Left kidney (tissue), 2 donors: Measurements from ENCODE around the gene USP34. TPM values are rescaled to one million over a fixed set of nuclear protein-coding genes. Genes with fewer than 3 reads are reported as not detected.
"Not testable (repeated sequence)": the region's sequence is repeated elsewhere in the genome, so short reads cannot be mapped to it uniquely, and the experiment has no call there.

Experiments used
- DNase-seq: peaks from one replicate; pipeline ENCODE4 v3.0.0-alpha.2; 2013
- polyA plus RNA-seq: library from polyadenylated mRNA; unstranded; fragments of 120-200 nt; gene quantifications from one replicate; pipeline ENCODE4 v1.2.1, GENCODE V29; 2013; ENCODE audit not compliant: insufficient read length

USP34 gene
- polyA plus RNA-seq, 1 donor, result 171 TPM

DNA sequence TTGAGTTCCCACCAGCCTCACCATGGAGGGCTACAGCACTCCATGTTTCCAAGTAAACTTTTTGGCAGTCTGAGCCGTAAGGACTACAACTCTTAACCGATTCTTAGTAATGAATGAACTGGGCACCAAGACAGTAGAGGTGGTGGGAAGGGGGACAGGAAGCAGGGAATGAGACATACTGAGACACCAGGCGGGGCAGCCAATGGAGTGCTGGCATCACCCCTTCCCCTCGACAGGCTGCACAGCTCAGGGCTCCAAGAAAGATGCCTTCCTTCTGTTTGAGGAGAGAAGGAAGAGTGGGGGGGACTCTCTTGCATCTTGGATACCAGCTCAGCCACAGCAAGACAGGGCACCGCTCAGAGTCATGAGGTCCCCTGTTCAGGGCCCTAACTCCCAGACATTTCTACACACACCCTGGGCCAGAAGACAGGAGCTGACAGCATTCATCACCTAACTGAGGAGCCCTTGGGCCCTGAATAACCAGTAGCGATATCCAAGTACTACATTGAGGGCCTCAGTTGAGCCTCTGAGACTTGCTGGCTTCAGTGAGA is 45.2 kb downstream of the USP34 start:
- DNase-seq, result no peak

- no peak for DNase-seq
Observed at GRCh38 chr2:61423714-61424113, 47.2 kb downstream of the USP34 start.

GRCh38 chr2:61421611-61422010 is 49.3 kb downstream of the USP34 start:
- DNase-seq, result no peak

DNA sequence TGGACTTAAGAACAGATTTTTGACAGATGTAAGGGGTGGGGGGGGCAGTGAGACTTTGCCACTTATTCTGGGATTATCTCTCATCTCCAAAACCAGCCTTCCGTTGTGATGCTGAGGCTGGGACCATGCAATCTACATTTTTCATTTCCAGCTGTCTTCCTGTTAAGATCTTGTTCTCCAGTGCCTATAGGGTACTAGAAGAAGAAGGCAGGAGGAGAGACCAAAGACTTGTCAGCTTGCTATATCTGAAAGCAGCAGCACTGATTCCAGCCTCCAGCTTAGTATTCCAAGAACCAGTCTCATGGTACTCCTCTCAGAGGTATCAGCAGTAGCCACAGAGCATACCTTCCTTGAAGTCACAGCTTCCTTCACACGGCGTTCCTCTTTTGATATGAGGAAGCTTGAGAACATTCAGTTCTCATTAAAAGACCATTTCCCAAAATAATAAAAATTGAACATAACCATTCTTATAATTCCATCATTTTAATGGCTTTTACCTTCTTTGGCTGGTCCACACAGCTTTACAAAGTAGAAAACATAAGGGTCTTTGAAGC is 49.8 kb downstream of the USP34 start:
- DNase-seq, result no peak

GRCh38 chr2:61419570-61419969 is 51.3 kb downstream of the USP34 start:
- DNase-seq, result no peak

- no peak for DNase-seq
Observed at GRCh38 chr2:61419129-61419528, 51.8 kb downstream of the USP34 start.

DNA sequence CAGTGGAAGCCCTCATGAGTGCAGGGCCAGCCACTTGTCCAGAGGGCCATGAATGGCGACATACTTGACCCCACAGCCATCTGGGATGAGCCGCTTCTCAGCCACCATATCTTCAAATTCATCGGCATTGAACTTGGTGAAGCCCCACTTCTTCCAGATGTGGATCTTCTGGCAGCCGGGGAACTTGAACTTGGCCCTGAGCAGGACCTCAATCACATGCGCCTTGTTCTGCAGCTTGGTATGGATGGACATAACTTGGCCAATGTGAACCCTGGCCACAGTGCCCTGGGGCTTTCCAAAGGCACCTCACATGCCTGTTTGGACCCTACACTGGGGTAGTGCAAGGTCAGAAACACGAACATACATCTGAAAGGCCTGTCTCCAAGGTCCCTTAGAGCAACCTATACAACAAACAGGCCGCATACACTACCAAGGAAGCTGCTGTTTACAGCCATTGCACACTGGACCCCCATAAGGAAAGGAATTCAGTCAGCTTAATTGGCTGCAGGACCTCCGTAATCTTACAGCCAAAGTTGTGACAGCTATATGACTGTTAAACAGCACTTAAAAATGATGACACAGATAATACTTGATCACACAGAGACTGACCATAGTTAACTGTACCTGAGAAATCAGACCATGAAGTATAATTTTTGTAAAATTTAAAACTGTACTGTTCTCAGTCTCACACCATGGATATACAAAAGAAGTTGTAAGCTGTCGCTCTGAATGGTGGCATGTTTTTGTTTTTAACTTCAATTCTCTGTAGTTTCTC is 53.8 kb downstream of the USP34 start:
- no peak for DNase-seq

- DNase-seq, result no peak
Observed at GRCh38 chr2:61415265-61415664, 55.6 kb downstream of the USP34 start.

DNA sequence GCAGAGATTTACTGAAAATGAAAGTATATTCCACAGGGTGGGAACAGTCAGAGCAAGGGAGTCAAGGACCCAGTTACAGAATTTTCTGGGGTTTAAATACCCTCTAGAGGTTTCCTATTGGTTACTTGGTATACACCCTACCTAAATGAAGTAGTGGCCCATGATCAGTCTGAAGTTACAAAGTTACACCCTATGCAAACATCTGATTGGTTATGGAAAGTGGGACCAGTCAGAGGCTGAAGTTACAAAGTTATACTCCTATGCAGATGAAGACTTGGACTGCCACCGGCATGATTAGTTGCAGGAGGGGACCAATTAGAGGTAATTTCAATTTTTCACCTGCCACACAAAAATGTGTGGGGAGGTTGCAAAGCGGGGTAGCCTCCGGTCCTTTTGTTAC is 56.2 kb downstream of the USP34 start:
- no peak for DNase-seq

DNA sequence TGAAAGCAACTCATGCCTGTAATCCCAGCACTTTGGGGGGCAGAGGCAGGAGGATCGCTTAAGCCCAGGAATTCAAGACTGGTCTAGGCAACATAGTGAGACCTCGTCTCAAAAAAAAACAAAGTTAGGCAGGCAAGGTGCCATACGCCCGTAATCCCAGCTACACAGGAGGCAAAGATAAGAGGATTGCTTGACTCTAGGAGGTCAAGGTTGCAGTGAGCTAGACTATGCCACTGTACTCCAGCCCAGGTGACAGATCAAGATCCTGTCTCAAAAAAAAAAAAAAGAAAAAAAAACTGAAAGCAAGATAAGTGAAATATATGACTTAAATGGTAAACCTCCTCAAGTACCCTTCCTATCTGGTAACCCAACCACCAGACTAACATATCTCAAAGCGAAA is 59.8 kb downstream of the USP34 start:
- no peak for DNase-seq

GRCh38 chr2:61410185-61410584 is 60.7 kb downstream of the USP34 start:
- no peak for DNase-seq

DNA sequence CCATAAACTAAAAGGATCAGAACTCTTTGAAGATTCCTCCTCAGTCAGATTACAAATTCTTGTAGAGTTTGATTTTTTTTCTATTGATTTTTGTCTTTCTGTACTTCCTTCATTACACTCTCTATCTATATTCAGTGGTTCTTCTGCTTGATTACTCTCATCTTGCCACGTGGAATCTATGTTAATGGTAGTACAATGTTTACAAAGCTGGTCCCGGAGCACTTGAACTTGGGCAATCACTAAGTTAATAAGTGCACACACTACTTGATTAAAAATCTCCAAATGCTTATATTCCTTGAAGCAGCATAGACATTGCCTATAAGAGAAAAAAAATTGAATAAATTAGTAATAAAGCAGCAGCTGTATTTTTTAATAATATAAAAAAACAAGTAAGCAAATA is 65.1 kb downstream of the USP34 start:
- DNase-seq, result no peak

DNA sequence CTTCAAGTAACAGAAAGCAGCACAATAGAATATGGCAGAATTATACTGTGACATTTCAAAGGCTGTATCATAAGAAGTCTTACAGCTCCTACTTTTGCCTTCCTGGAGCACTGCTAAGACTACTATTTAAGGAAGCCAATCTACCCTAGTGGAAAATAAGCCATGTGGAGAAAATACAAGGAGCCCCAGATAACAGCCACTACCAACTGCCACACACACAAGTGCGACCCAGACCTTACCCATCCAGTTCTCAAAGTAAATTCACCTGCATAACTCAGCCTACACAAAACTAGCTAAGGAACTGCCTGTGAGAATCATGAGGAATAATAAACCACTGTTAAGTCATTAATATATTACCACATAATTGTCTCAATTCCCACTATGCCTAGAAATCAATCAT is 66.4 kb downstream of the USP34 start:
- no peak for DNase-seq

DNA sequence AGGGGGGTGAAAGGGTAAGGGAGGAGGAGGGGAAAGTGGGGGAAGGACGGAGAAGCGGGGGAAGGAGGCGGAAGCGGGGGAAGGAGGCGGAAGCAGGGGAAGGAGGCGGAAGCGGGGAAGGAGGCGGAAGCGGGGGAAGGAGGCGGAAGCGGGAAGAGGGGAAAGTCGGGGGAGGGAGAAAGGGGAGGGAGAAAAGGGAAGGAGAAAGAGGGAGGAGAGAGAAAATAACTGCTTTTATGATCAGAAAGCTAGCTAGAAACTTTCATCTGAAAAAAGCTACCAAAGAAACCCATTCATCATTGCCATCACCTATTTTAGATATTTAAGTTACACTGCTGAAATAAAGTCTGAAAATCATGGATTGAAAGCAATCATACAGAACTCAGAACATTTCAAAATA is 72.5 kb downstream of the USP34 start:
- no peak for DNase-seq

- DNase-seq, result no peak
Observed at GRCh38 chr2:61396005-61396404, 74.9 kb downstream of the USP34 start.

DNA sequence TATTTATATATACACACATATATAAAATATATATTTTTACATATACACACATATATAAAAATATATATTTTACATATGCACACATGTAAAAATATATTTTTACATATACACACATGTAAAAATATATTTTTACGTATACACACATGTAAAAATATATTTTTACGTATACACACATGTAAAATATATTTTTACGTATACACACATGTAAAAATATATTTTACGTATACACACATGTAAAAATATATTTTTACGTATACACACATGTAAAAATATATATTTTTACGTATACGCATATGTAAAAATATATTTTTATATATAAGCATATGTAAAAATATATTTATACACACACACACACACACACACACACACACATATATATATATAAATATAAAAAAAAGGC is 83.3 kb downstream of the USP34 start:
- not testable (repeated sequence) for DNase-seq

- not testable (repeated sequence) for DNase-seq
Observed at GRCh38 chr2:61380882-61381197, 90.0 kb downstream of the USP34 start.

- no peak for DNase-seq
Observed at GRCh38 chr2:61380056-61380881, 90.6 kb downstream of the USP34 start.

GRCh38 chr2:61379521-61379920 is 91.4 kb downstream of the USP34 start:
- DNase-seq, result no peak

- DNase-seq, result no peak
Observed at GRCh38 chr2:61378281-61378680, 92.6 kb downstream of the USP34 start.

DNA sequence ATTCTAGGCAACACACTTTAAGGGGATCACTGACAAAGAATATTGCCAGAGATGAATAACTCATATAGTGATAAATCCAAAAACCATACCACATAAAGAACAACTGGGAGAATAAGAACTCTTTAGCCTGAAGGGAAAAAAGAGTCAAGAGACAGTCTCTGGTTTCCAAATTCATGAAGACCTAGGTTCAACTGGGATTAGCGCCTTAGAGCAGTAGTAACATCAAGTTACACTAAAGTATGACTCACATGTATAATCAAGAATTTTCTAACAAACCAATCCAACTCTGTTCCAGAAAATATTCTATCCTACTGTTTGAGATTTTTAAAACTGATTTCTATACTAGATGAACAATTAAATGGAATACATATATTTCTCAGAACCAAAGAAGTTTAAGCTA is 93.8 kb downstream of the USP34 start:
- DNase-seq, result no peak

GRCh38 chr2:61376211-61376610 is 94.7 kb downstream of the USP34 start:
- no peak for DNase-seq

- DNase-seq, result no peak
Observed at GRCh38 chr2:61371027-61371426, 99.9 kb downstream of the USP34 start.
